Measurements from ENCODE around the gene LRRC36. TPM values are rescaled to one million over a fixed set of nuclear protein-coding genes. Genes with fewer than 3 reads are reported as not detected.
A peak's percentile ranks its signal among the peaks of the same experiment; 100 is the strongest.

LRRC36 gene
- total RNA-seq, 1 experiment from 2014 or later = not detected

DNA sequence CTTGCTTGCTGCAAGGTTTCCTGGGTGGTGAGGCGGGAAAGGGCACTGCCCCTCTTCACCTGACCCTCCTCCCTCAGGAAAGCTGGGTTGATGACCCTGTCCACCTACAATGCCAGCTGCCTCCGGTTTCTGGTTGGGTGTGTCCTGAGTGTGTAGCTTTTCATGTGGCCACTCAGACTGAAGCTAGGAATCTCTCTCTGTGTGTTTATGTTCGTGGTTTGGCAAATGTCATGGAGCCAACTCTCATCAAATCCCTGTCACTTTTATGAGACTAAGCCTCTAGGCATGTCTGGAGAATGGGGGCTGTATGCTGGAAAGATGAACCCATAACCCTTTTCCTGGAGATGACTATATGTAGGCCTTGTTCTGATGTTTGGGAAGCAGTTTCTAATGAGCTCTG, 30.2 kb upstream of the LRRC36 start:
- H4K20me1 ChIP-seq (ENCODE audit: insufficient read depth) = no peaks in the 10 kb centered on the region
- no peak overlapping the region for H3K9ac ChIP-seq (ENCODE audit: low read length)
- intact Hi-C loops (cut with micrococcal nuclease) = no loop called here
- H3K36me3 ChIP-seq (ENCODE audit: control insufficient read depth in 1 of 2, insufficient read depth in 2 of 2, low read length in 2 of 2) = no peaks in the 10 kb centered on the region
- H3K9me2 ChIP-seq (ENCODE audit: insufficient read depth) = no peaks in the 10 kb centered on the region
- peaks cover 7 to 8% of the 10 kb centered on the region in 2 experiments for H3K4me1 ChIP-seq (ENCODE audit: control insufficient read depth in 1 of 2, insufficient read depth in 2 of 2, low read length in 2 of 2)
- BruUV-seq (replicated peaks) = no TSS peak
- H3K4me3 ChIP-seq (replicated peaks in 1 of 2; ENCODE audit: low read depth in 1 of 2, low read length in 2 of 2) = no peak overlapping the region
- POLR2A ChIA-PET = interaction anchor here (1.8 kb wide), 1 partner anchor 50 kb away, joined by 4 read pairs; no protein-coding TSS in a partner anchor
- no peak for TF ChIP-seq ATF3 (IDR thresholded peaks at IDR 0.05)
- no peak for TF ChIP-seq POLR2A (IDR thresholded peaks at IDR 0.05; ENCODE audit: borderline replicate concordance, extremely low read depth, insufficient read depth, insufficient read length)
- no peak for TF ChIP-seq JUND (IDR thresholded peaks at IDR 0.05)
- TF ChIP-seq REST (IDR thresholded peaks at IDR 0.05; ENCODE audit: low read depth) = no peak
- TF ChIP-seq YY1 (IDR thresholded peaks at IDR 0.05; ENCODE audit: extremely low read depth, insufficient replicate concordance, low read depth, low read length) = no peak
- TF ChIP-seq POLR2AphosphoS5 (IDR thresholded peaks at IDR 0.05; ENCODE audit: low read depth, low read length) = no peak
- no peak for TF ChIP-seq EZH2phosphoT487 (IDR thresholded peaks at IDR 0.05; ENCODE audit: borderline replicate concordance)
- no peak for TF ChIP-seq CTCF (IDR thresholded peaks at IDR 0.05 in 2 of 3, conservative IDR thresholded peaks at IDR 0.05 in 1 of 3; ENCODE audit: borderline replicate concordance in 1 of 3, insufficient read depth in 1 of 3, low read depth in 2 of 3, low read length in 2 of 3)
- no peak for TF ChIP-seq ZNF274 (IDR thresholded peaks at IDR 0.05; ENCODE audit: low read depth, low read length)
- TF ChIP-seq, protein P1, sequence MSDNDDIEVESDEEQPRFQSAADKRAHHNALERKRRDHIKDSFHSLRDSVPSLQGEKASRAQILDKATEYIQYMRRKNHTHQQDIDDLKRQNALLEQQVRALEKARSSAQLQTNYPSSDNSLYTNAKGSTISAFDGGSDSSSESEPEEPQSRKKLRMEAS (IDR thresholded peaks at IDR 0.05) = no peak
- no peak for TF ChIP-seq FOSL1 (IDR thresholded peaks at IDR 0.05; ENCODE audit: low read depth)
- TF ChIP-seq ELF1 (IDR thresholded peaks at IDR 0.05; ENCODE audit: borderline replicate concordance, low read depth) = no peak
- TF ChIP-seq CBX3 (IDR thresholded peaks at IDR 0.05; ENCODE audit: low read depth) = no peak
- TF ChIP-seq ZFX (IDR thresholded peaks at IDR 0.05) = no peak
- no peaks in the 10 kb centered on the region for H3K27me3 ChIP-seq (ENCODE audit: insufficient read depth, low read length)
- H3K79me2 ChIP-seq (ENCODE audit: insufficient read depth, low read length) = no peaks in the 10 kb centered on the region
- no peak overlapping the region for H3K27ac ChIP-seq (ENCODE audit: low read depth, low read length)
- CTCF ChIA-PET = no interaction called here
- ATAC-seq (peak; percentile 60; the same call in 1 of the 2 replicates), DNase-seq (ENCODE audit: low read depth, low spot score) (no peak)
- H2AFZ ChIP-seq (ENCODE audit: low read depth, low read length, poor library complexity, severe bottlenecking) = no peak overlapping the region
- H3K9me3 ChIP-seq (ENCODE audit: control insufficient read depth in 1 of 2, insufficient read depth in 1 of 2, low read depth in 1 of 2, low read length in 2 of 2) = no peaks in the 10 kb centered on the region
- H3K4me2 ChIP-seq (ENCODE audit: low read length) = peak overlapping the region; percentile 16; the same call in 1 of the 2 replicates
- RAD21 ChIA-PET (ENCODE audit: low non-redundant PET in 1 of 2, low total read pairs in 2 of 2, uncharacterized antibody in 2 of 2, unreplicated experiment in 2 of 2) = no interaction called here
